SJSA1 (cell line): ENCODE data around the gene ITGA5. TPM values are rescaled to one million over a fixed set of nuclear protein-coding genes. Genes with fewer than 3 reads are reported as not detected.
A peak's percentile ranks its signal among the peaks of the same experiment; 100 is the strongest.

Experiments used
- DNase-seq, 2 experiments: peaks; one replicate each; pipeline ENCODE4 v3.0.0-alpha.2; 2015 to 2020; ENCODE audit warnings: low spot score in 2 of 2, low read depth in 1 of 2
- H3K27ac ChIP-seq: fragments of 250-450 bp; sonication (Bioruptor Pico); 2 replicates; pipeline ENCODE4 v1.5.1; 2020; ENCODE audit warnings: mild to moderate bottlenecking, moderate library complexity
- H3K27me3 ChIP-seq: fragments of 250-450 bp; sonication (Bioruptor Pico); replicated peaks from 2 replicates; pipeline ENCODE4 v1.5.1; 2020; ENCODE audit warnings: mild to moderate bottlenecking, moderate library complexity
- H3K36me3 ChIP-seq: fragments of 250-450 bp; sonication (Bioruptor Pico); 2 replicates; pipeline ENCODE4 v1.5.1; 2020; ENCODE audit warnings: mild to moderate bottlenecking
- H3K4me1 ChIP-seq: fragments of 250-450 bp; sonication (Bioruptor Pico); replicated peaks from 2 replicates; pipeline ENCODE4 v1.6.1; 2021; ENCODE audit warnings: mild to moderate bottlenecking
- H3K4me3 ChIP-seq: fragments of 250-450 bp; sonication (Bioruptor Pico); 2 replicates; pipeline ENCODE4 v1.5.1; 2020; ENCODE audit warnings: mild to moderate bottlenecking
- H3K9me3 ChIP-seq: fragments of 250-450 bp; sonication (Bioruptor Pico); replicated peaks from 2 replicates; pipeline ENCODE4 v1.5.1; 2020; ENCODE audit warnings: mild to moderate bottlenecking
- total RNA-seq: library from RNA; depleted of rRNA; stranded (reverse); fragments of >200 nt; shearing (Covaris generic); gene quantifications from 2 replicates; pipeline ENCODE4 v1.2.3, GENCODE V29; 2014

ITGA5 gene
- total RNA-seq, 1 experiment from 2014 or later = 99.4 TPM

- Histone ChIP-seq H3K4me3 (no peak overlapping the region), H3K9me3 (no peaks in the 10 kb centered on the region), H3K4me1 (peaks cover 48% of the 10 kb centered on the region), H3K36me3 (no peaks in the 10 kb centered on the region), H3K27ac (no peak overlapping the region), H3K27me3 (no peaks in the 10 kb centered on the region)
- no peak for DNase-seq
Measured at GRCh38 chr12:54425702-54426101, 6.6 kb upstream of the ITGA5 start.

GRCh38 chr12:54424224-54424623, 5.2 kb upstream of the ITGA5 start:
- H3K27me3 ChIP-seq = no peaks in the 10 kb centered on the region
- DNase-seq = no peak
- H3K4me1 ChIP-seq = peaks cover 62% of the 10 kb centered on the region
- H3K36me3 ChIP-seq = 0 out of 2 replicates have a peak, but pooled peaks cover under 1% of the 10 kb centered on the region
- no peaks in the 10 kb centered on the region for H3K9me3 ChIP-seq
- no peak overlapping the region for H3K4me3 ChIP-seq
- no peak overlapping the region for H3K27ac ChIP-seq

GRCh38 chr12:54423816-54424150, 4.7 kb upstream of the ITGA5 start:
- Histone ChIP-seq H3K4me1 (peaks cover 58% of the 10 kb centered on the region), H3K36me3 (peaks cover 5% of the 10 kb centered on the region; the same call in 1 of the 2 replicates), H3K9me3 (no peaks in the 10 kb centered on the region), H3K27me3 (no peaks in the 10 kb centered on the region), H3K27ac (no peak overlapping the region), H3K4me3 (no peak overlapping the region)
- no peak for DNase-seq

- Histone ChIP-seq H3K27ac (no peak overlapping the region), H3K36me3 (peaks cover 11% of the 10 kb centered on the region; the same call in 1 of the 2 replicates), H3K9me3 (no peaks in the 10 kb centered on the region), H3K4me3 (no peak overlapping the region), H3K27me3 (no peaks in the 10 kb centered on the region), H3K4me1 (peaks cover 57% of the 10 kb centered on the region)
- DNase-seq = no peak
Measured at GRCh38 chr12:54421879-54422250, 2.8 kb upstream of the ITGA5 start.

- H3K27ac ChIP-seq = no peak overlapping the region
- no peak for DNase-seq
- H3K36me3 ChIP-seq = peaks cover 11% of the 10 kb centered on the region; the same call in 1 of the 2 replicates
- no peak overlapping the region for H3K4me3 ChIP-seq
- no peaks in the 10 kb centered on the region for H3K27me3 ChIP-seq
- no peaks in the 10 kb centered on the region for H3K9me3 ChIP-seq
- H3K4me1 ChIP-seq = peaks cover 61% of the 10 kb centered on the region
Measured at GRCh38 chr12:54421175-54421878, 2.3 kb upstream of the ITGA5 start.

GRCh38 chr12:54420766-54421144, 1.7 kb upstream of the ITGA5 start:
- Histone ChIP-seq H3K9me3 (no peaks in the 10 kb centered on the region), H3K27ac (no peak overlapping the region), H3K27me3 (no peaks in the 10 kb centered on the region), H3K4me3 (no peak overlapping the region), H3K36me3 (peaks cover 11% of the 10 kb centered on the region; the same call in 1 of the 2 replicates), H3K4me1 (peaks cover 61% of the 10 kb centered on the region)
- no peak for DNase-seq

GRCh38 chr12:54418441-54419087, 502 bp downstream of the ITGA5 start:
- no peaks in the 10 kb centered on the region for H3K27me3 ChIP-seq
- H3K27ac ChIP-seq = peak overlapping the region; percentile 83
- peak overlapping the region; percentile 93 for H3K4me3 ChIP-seq
- H3K36me3 ChIP-seq = peaks cover 18% of the 10 kb centered on the region
- no peaks in the 10 kb centered on the region for H3K9me3 ChIP-seq
- H3K4me1 ChIP-seq = peaks cover 63% of the 10 kb centered on the region
- no peak for DNase-seq

- H3K27ac ChIP-seq = peak overlapping the region; percentile 83
- DNase-seq = no peak
- peaks cover 20% of the 10 kb centered on the region for H3K36me3 ChIP-seq
- H3K4me3 ChIP-seq = peak overlapping the region; percentile 93
- no peaks in the 10 kb centered on the region for H3K9me3 ChIP-seq
- no peaks in the 10 kb centered on the region for H3K27me3 ChIP-seq
- peaks cover 63% of the 10 kb centered on the region for H3K4me1 ChIP-seq
Measured at GRCh38 chr12:54417712-54418440, 1.2 kb downstream of the ITGA5 start.

GRCh38 chr12:54416687-54417603, 2.1 kb downstream of the ITGA5 start:
- Histone ChIP-seq H3K4me3 (peak overlapping the region; percentile 93), H3K27ac (no peak overlapping the region), H3K36me3 (peaks cover 29% of the 10 kb centered on the region), H3K27me3 (no peaks in the 10 kb centered on the region), H3K4me1 (peaks cover 65% of the 10 kb centered on the region), H3K9me3 (no peaks in the 10 kb centered on the region)
- DNase-seq = no peak

GRCh38 chr12:54415221-54415929, 3.7 kb downstream of the ITGA5 start:
- H3K36me3 ChIP-seq = peaks cover 36% of the 10 kb centered on the region
- H3K4me3 ChIP-seq = no peak overlapping the region
- no peaks in the 10 kb centered on the region for H3K27me3 ChIP-seq
- H3K27ac ChIP-seq = no peak overlapping the region
- H3K9me3 ChIP-seq = no peaks in the 10 kb centered on the region
- H3K4me1 ChIP-seq = peaks cover 59% of the 10 kb centered on the region
- no peak for DNase-seq

GRCh38 chr12:54413284-54414190, 5.5 kb downstream of the ITGA5 start:
- H3K4me1 ChIP-seq = peaks cover 48% of the 10 kb centered on the region
- H3K27me3 ChIP-seq = no peaks in the 10 kb centered on the region
- H3K9me3 ChIP-seq = no peaks in the 10 kb centered on the region
- H3K4me3 ChIP-seq = no peak overlapping the region
- H3K36me3 ChIP-seq = peaks cover 44% of the 10 kb centered on the region
- peak overlapping the region; percentile 82 for H3K27ac ChIP-seq
- DNase-seq = peak; percentile 57 to 76

- Histone ChIP-seq H3K27ac (peak overlapping the region; percentile 82), H3K36me3 (peaks cover 49% of the 10 kb centered on the region), H3K4me1 (peaks cover 45% of the 10 kb centered on the region), H3K4me3 (no peak overlapping the region), H3K27me3 (no peaks in the 10 kb centered on the region), H3K9me3 (no peaks in the 10 kb centered on the region)
- DNase-seq = no peak
Measured at GRCh38 chr12:54412786-54413185, 6.3 kb downstream of the ITGA5 start.
